ENCODE results near the gene FRMPD2.
"Not testable (repeated sequence)": the region's sequence is repeated elsewhere in the genome, so short reads cannot be mapped to it uniquely, and the experiment has no call there.

FRMPD2 gene

GRCh38 chr10:48231178-48231577, 43.3 kb downstream of the FRMPD2 start:
- FAIRE-seq = no peak

- no peak for FAIRE-seq
These were observed 47.3 kb downstream of the FRMPD2 start for GRCh38 chr10:48227213-48227612.

GRCh38 chr10:48224979-48225560, 49.4 kb downstream of the FRMPD2 start:
- FAIRE-seq = no peak

- FAIRE-seq = no peak
These were observed 50.2 kb downstream of the FRMPD2 start for GRCh38 chr10:48224296-48224695.

- no peak for FAIRE-seq
These were observed 52.7 kb downstream of the FRMPD2 start for GRCh38 chr10:48221814-48222213.

GRCh38 chr10:48221031-48221430, 53.5 kb downstream of the FRMPD2 start:
- FAIRE-seq = not testable (repeated sequence)

GRCh38 chr10:48219194-48219593, 55.3 kb downstream of the FRMPD2 start:
- FAIRE-seq = no peak

GRCh38 chr10:48216744-48217143, 57.8 kb downstream of the FRMPD2 start:
- no peak for FAIRE-seq

GRCh38 chr10:48216204-48216505, 58.3 kb downstream of the FRMPD2 start:
- FAIRE-seq = no peak

- FAIRE-seq = no peak
These were observed 58.9 kb downstream of the FRMPD2 start for GRCh38 chr10:48215486-48216203.

GRCh38 chr10:48214716-48215485, 59.6 kb downstream of the FRMPD2 start:
- FAIRE-seq = no peak

GRCh38 chr10:48213047-48213446, 61.4 kb downstream of the FRMPD2 start:
- FAIRE-seq = no peak

- FAIRE-seq = no peak
These were observed 62.7 kb downstream of the FRMPD2 start for GRCh38 chr10:48211777-48212176.

- FAIRE-seq = no peak
These were observed 63.5 kb downstream of the FRMPD2 start for GRCh38 chr10:48210966-48211365.

GRCh38 chr10:48210391-48210790, 64.1 kb downstream of the FRMPD2 start:
- FAIRE-seq = no peak

GRCh38 chr10:48209241-48209640, 65.3 kb downstream of the FRMPD2 start:
- FAIRE-seq = no peak

GRCh38 chr10:48207853-48208252, 66.6 kb downstream of the FRMPD2 start:
- no peak for FAIRE-seq

- FAIRE-seq = no peak
These were observed 67.8 kb downstream of the FRMPD2 start for GRCh38 chr10:48206482-48207250.

- no peak for FAIRE-seq
These were observed 68.6 kb downstream of the FRMPD2 start for GRCh38 chr10:48205918-48206317.

- FAIRE-seq = no peak
These were observed 74.7 kb downstream of the FRMPD2 start for GRCh38 chr10:48199580-48200377.

- no peak for FAIRE-seq
These were observed 77.1 kb downstream of the FRMPD2 start for GRCh38 chr10:48197236-48197899.

GRCh38 chr10:48195803-48196202, 78.7 kb downstream of the FRMPD2 start:
- FAIRE-seq = no peak

All from G401.6 (cell line).